ENCODE measurements around the gene HMOX2.

HMOX2 gene

DNA sequence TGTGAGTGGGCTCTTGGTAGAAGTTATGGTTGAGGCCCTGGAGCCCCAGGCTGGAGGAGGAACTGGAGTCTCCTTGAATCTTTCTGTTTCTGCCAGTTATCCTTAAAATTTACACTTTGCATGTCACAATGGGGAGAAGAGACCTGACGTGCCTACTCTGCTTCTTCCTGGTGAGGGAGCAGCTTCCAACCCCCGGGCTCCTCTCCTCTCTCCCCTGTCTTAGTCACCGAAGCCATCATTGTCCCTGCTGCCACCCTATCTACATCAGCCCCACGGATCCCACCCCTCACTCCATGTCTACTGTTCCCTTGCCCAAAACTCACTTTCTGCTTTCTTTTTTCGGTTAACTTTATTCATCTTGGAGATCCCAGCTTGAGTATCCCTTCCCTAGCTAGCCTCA lies 32.9 kb upstream of the HMOX2 start:
- Histone ChIP-seq H3K9me3 (ENCODE audit: control insufficient read depth in 2 of 2, low read length in 2 of 2) (no peaks in the 10 kb centered on the region), H3K27ac (ENCODE audit: low read depth in 2 of 2, low read length in 2 of 2) (no peak overlapping the region), H3K36me3 (ENCODE audit: control insufficient read depth in 2 of 2, insufficient read depth in 2 of 2, low read length in 2 of 2) (peaks cover 63 to 70% of the 10 kb centered on the region in 2 donors), H3K4me1 (ENCODE audit: control insufficient read depth in 2 of 2, insufficient read depth in 2 of 2, low read length in 2 of 2) (no peaks in the 10 kb centered on the region), H3K4me3 (ENCODE audit: low read length in 2 of 2) (no peak overlapping the region), H3K9ac (ENCODE audit: low read depth in 1 of 2, low read length in 2 of 2) (no peak overlapping the region), H3K27me3 (ENCODE audit: control insufficient read depth in 2 of 2, insufficient read depth in 2 of 2, low read length in 2 of 2) (no peaks in the 10 kb centered on the region)

DNA sequence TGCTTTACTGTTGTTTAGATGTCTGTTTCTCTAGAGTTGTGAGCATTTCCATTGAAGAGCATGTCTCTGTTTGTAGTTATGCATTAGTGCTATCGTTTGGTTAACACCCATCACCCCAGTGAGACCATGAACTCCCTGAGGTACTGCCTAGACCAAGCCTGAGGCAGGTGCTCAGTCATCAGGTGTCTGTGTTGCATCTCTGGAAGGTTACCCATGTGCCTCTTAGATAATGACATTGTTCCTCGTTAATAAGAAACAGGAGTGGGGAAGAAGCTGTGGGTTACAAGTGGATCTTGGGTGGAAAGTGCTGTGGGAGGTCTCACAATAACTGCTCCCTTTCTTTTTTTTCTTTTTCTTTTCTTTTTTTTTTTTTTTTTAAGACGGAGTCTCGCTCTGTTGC lies 32.2 kb upstream of the HMOX2 start:
- Histone ChIP-seq H3K9ac (ENCODE audit: low read depth in 1 of 2, low read length in 2 of 2) (no peak overlapping the region), H3K9me3 (ENCODE audit: control insufficient read depth in 2 of 2, low read length in 2 of 2) (no peaks in the 10 kb centered on the region), H3K27me3 (ENCODE audit: control insufficient read depth in 2 of 2, insufficient read depth in 2 of 2, low read length in 2 of 2) (no peaks in the 10 kb centered on the region), H3K36me3 (ENCODE audit: control insufficient read depth in 2 of 2, insufficient read depth in 2 of 2, low read length in 2 of 2) (peaks cover 63 to 73% of the 10 kb centered on the region in 2 donors), H3K4me1 (ENCODE audit: control insufficient read depth in 2 of 2, insufficient read depth in 2 of 2, low read length in 2 of 2) (no peaks in the 10 kb centered on the region), H3K27ac (ENCODE audit: low read depth in 2 of 2, low read length in 2 of 2) (no peak overlapping the region), H3K4me3 (ENCODE audit: low read length in 2 of 2) (no peak overlapping the region)

DNA sequence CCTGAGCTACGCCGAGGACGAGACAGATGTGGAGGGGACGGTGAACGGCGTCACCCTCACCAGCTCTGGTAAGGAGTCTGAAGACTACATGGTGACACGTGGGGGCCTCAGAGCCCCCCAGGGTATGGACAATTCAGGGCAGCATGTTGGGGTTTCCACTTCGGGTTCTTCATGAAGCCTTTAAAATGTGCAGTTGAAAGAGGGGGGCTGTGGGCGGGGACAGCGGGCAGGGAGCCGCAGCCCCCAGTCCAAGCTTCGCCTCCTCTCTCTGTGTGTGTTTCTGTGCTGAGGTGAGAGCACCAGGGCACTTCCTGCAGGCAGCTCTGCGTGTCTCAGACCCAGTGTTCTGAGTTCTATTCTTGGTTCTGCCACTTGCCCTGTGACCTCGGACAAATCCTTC lies 25.8 kb upstream of the HMOX2 start:
- Histone ChIP-seq H3K9me3 (ENCODE audit: control insufficient read depth in 2 of 2, low read length in 2 of 2) (no peaks in the 10 kb centered on the region), H3K36me3 (ENCODE audit: control insufficient read depth in 2 of 2, insufficient read depth in 2 of 2, low read length in 2 of 2) (peaks cover 58 to 69% of the 10 kb centered on the region in 2 donors), H3K27me3 (ENCODE audit: control insufficient read depth in 2 of 2, insufficient read depth in 2 of 2, low read length in 2 of 2) (no peaks in the 10 kb centered on the region), H3K4me1 (ENCODE audit: control insufficient read depth in 2 of 2, insufficient read depth in 2 of 2, low read length in 2 of 2) (no peaks in the 10 kb centered on the region), H3K4me3 (ENCODE audit: low read length in 2 of 2) (no peak overlapping the region), H3K27ac (ENCODE audit: low read depth in 2 of 2, low read length in 2 of 2) (no peak overlapping the region), H3K9ac (ENCODE audit: low read depth in 1 of 2, low read length in 2 of 2) (no peak overlapping the region)

DNA sequence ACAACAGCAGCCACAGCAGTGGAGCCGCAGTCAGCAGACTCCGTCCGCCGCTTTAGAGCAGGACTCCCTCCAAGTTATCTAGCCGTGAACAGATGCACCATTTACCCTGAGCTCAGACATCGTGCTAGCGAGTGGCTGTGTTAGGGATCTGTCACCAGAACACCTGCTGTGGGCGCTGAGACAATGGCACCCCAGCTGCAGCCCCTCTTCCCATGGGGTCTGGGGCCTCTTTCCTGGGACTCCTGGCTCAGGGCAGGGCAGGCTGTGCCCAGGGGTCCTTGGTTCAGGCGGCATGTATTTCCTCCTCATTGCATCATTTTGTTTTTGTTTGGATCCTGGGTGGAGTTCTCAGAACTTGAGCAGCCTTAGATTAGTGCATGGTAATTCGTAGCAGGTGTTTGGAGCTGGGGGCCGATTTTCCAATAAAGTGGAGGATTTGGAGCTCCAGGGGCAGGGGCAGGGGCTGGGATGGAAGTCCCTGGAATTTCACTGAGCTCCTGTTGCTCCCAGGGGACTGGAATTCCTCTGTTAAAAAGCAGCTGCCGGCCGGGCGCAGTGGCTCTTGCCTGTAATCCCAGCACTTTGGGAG lies 25.2 kb upstream of the HMOX2 start:
- Histone ChIP-seq H3K4me3 (ENCODE audit: low read length in 2 of 2) (no peak overlapping the region), H3K27me3 (ENCODE audit: control insufficient read depth in 2 of 2, insufficient read depth in 2 of 2, low read length in 2 of 2) (no peaks in the 10 kb centered on the region), H3K36me3 (ENCODE audit: control insufficient read depth in 2 of 2, insufficient read depth in 2 of 2, low read length in 2 of 2) (peaks cover 64 to 73% of the 10 kb centered on the region in 2 donors), H3K4me1 (ENCODE audit: control insufficient read depth in 2 of 2, insufficient read depth in 2 of 2, low read length in 2 of 2) (no peaks in the 10 kb centered on the region), H3K9me3 (ENCODE audit: control insufficient read depth in 2 of 2, low read length in 2 of 2) (no peaks in the 10 kb centered on the region), H3K9ac (ENCODE audit: low read depth in 1 of 2, low read length in 2 of 2) (no peak overlapping the region), H3K27ac (ENCODE audit: low read depth in 2 of 2, low read length in 2 of 2) (no peak overlapping the region)

DNA sequence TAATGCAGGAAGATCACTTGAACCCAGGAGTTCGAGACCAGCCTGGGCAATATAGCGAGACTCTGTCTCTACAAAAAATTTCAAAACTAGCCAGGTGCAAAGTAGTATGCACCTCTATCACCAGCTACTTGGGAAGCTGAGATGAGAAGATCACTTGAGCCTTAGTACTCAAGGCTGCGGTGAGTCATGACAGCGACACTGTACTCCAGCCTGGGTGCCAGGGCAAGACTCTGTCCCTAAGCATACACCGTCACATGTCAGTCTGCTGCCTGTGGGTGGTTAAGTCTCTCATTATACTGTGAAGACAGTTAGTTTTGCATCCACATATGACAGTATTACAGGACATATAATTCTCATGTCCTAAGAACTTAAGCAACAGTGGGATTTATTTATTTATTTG lies 23.5 kb upstream of the HMOX2 start:
- H3K36me3 ChIP-seq (ENCODE audit: control insufficient read depth in 2 of 2, insufficient read depth in 2 of 2, low read length in 2 of 2): peaks cover 62 to 74% of the 10 kb centered on the region in 2 donors

DNA sequence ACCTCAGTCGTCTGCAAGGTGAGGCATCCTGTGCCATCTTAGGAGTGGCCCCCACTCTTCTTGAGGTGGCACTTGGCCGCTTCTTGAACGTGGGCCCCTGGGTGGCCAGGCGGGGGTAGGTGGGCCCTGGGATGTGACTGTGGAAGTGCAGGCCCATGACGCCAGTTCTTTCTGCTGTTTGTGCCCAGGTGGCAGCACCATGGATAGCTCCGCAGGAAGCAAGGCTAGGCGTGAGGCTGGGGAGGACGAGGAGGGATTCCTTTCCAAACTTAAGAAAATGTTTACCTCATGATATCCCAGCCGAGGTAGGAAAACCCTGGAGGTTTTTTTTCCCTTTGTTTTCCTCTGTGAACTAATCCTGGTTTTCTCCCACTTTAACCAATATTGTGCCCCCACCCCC lies 21.6 kb upstream of the HMOX2 start:
- no peaks in the 10 kb centered on the region for H3K4me1 ChIP-seq (ENCODE audit: control insufficient read depth in 2 of 2, insufficient read depth in 2 of 2, low read length in 2 of 2)
- H3K9ac ChIP-seq (ENCODE audit: low read depth in 1 of 2, low read length in 2 of 2): no peak overlapping the region
- H3K9me3 ChIP-seq (ENCODE audit: control insufficient read depth in 2 of 2, low read length in 2 of 2): no peaks in the 10 kb centered on the region
- no peak overlapping the region for H3K27ac ChIP-seq (ENCODE audit: low read depth in 2 of 2, low read length in 2 of 2)
- H3K36me3 ChIP-seq (ENCODE audit: control insufficient read depth in 2 of 2, insufficient read depth in 2 of 2, low read length in 2 of 2): peaks cover 53 to 70% of the 10 kb centered on the region in 2 donors
- H3K27me3 ChIP-seq (ENCODE audit: control insufficient read depth in 2 of 2, insufficient read depth in 2 of 2, low read length in 2 of 2): no peaks in the 10 kb centered on the region
- no peak overlapping the region for H3K4me3 ChIP-seq (ENCODE audit: low read length in 2 of 2)

More for the DNA sequence above, 23.5 kb upstream of the HMOX2 start:
- no peak overlapping the region for H3K9ac ChIP-seq (ENCODE audit: low read depth in 1 of 2, low read length in 2 of 2)
- no peaks in the 10 kb centered on the region for H3K4me1 ChIP-seq (ENCODE audit: control insufficient read depth in 2 of 2, insufficient read depth in 2 of 2, low read length in 2 of 2)
- H3K4me3 ChIP-seq (ENCODE audit: low read length in 2 of 2): no peak overlapping the region
- H3K27ac ChIP-seq (ENCODE audit: low read depth in 2 of 2, low read length in 2 of 2): no peak overlapping the region
- H3K27me3 ChIP-seq (ENCODE audit: control insufficient read depth in 2 of 2, insufficient read depth in 2 of 2, low read length in 2 of 2): no peaks in the 10 kb centered on the region
- no peaks in the 10 kb centered on the region for H3K9me3 ChIP-seq (ENCODE audit: control insufficient read depth in 2 of 2, low read length in 2 of 2)

DNA sequence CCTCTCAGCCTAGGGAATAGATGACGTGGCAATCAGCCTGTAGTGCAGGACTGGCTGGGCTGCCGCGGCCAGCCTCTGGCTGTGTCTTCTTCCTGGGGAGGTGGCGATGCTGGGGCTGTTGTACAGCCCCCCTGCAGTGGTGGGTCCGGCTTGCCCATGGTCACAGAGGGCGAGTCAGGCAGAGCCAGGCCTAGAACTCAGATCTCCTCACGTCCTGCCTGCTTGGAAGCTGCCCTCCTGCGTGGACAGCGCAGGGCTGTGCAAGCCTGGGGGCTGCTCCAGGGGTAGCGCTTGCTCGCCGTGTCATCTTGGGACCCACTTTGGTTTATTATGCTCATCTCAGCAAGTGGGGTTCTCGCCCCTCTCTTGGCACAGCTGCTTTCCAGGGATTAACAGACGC lies 21.1 kb upstream of the HMOX2 start:
- Histone ChIP-seq H3K4me3 (ENCODE audit: low read length in 2 of 2) (no peak overlapping the region), H3K9me3 (ENCODE audit: control insufficient read depth in 2 of 2, low read length in 2 of 2) (no peaks in the 10 kb centered on the region), H3K27ac (ENCODE audit: low read depth in 2 of 2, low read length in 2 of 2) (no peak overlapping the region), H3K36me3 (ENCODE audit: control insufficient read depth in 2 of 2, insufficient read depth in 2 of 2, low read length in 2 of 2) (peaks cover 51 to 67% of the 10 kb centered on the region in 2 donors), H3K9ac (ENCODE audit: low read depth in 1 of 2, low read length in 2 of 2) (no peak overlapping the region), H3K4me1 (ENCODE audit: control insufficient read depth in 2 of 2, insufficient read depth in 2 of 2, low read length in 2 of 2) (no peaks in the 10 kb centered on the region), H3K27me3 (ENCODE audit: control insufficient read depth in 2 of 2, insufficient read depth in 2 of 2, low read length in 2 of 2) (no peaks in the 10 kb centered on the region)

DNA sequence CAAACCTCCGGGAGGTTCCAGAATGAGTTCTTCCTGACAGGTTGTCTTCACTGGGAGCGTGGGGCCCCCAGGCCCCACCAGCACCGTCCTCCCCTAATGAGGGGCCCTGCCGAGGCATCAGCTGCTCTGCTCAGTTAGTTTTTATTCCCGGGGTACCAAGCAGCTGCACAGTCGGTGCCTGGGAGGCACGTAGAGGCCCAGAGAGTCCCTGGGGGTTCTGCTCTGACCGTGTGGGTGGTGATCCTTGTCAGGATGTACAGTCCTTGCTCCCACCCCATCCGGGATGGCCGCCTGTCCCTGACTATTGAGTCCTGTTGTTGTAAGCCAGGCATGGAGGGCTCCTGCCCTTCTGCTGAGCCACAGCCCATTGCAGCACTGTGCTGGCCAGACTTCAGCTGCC lies 20.2 kb upstream of the HMOX2 start:
- no peaks in the 10 kb centered on the region for H3K27me3 ChIP-seq (ENCODE audit: control insufficient read depth in 2 of 2, insufficient read depth in 2 of 2, low read length in 2 of 2)
- H3K4me3 ChIP-seq (ENCODE audit: low read length in 2 of 2): no peak overlapping the region
- no peak overlapping the region for H3K9ac ChIP-seq (ENCODE audit: low read depth in 1 of 2, low read length in 2 of 2)
- H3K36me3 ChIP-seq (ENCODE audit: control insufficient read depth in 2 of 2, insufficient read depth in 2 of 2, low read length in 2 of 2): peaks cover 45 to 60% of the 10 kb centered on the region in 2 donors
- H3K27ac ChIP-seq (ENCODE audit: low read depth in 2 of 2, low read length in 2 of 2): no peak overlapping the region
- no peaks in the 10 kb centered on the region for H3K4me1 ChIP-seq (ENCODE audit: control insufficient read depth in 2 of 2, insufficient read depth in 2 of 2, low read length in 2 of 2)
- H3K9me3 ChIP-seq (ENCODE audit: control insufficient read depth in 2 of 2, low read length in 2 of 2): no peaks in the 10 kb centered on the region

DNA sequence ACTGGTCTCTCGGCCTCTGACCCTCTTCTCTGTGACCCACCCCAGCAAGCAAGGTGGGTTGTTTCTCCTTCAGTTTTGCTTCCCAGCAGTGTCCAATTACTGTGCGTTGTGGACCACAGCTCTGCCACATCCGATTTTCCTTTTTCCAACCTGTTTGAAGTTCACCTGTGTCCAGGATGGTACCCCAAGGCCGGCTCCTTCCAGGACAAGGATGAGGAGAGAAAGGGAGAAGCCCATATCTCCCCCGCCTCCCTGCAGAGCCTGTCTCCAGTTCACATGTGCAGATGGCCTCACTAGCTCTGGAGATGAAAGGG lies 15.3 kb upstream of the HMOX2 start:
- Histone ChIP-seq H3K4me1 (ENCODE audit: control insufficient read depth in 2 of 2, insufficient read depth in 2 of 2, low read length in 2 of 2) (no peaks in the 10 kb centered on the region), H3K36me3 (ENCODE audit: control insufficient read depth in 2 of 2, insufficient read depth in 2 of 2, low read length in 2 of 2) (peaks cover 38 to 43% of the 10 kb centered on the region in 2 donors), H3K4me3 (ENCODE audit: low read length in 2 of 2) (no peak overlapping the region), H3K27ac (ENCODE audit: low read depth in 2 of 2, low read length in 2 of 2) (no peak overlapping the region), H3K9me3 (ENCODE audit: control insufficient read depth in 2 of 2, low read length in 2 of 2) (no peaks in the 10 kb centered on the region), H3K9ac (ENCODE audit: low read depth in 1 of 2, low read length in 2 of 2) (no peak overlapping the region), H3K27me3 (ENCODE audit: control insufficient read depth in 2 of 2, insufficient read depth in 2 of 2, low read length in 2 of 2) (no peaks in the 10 kb centered on the region)

DNA sequence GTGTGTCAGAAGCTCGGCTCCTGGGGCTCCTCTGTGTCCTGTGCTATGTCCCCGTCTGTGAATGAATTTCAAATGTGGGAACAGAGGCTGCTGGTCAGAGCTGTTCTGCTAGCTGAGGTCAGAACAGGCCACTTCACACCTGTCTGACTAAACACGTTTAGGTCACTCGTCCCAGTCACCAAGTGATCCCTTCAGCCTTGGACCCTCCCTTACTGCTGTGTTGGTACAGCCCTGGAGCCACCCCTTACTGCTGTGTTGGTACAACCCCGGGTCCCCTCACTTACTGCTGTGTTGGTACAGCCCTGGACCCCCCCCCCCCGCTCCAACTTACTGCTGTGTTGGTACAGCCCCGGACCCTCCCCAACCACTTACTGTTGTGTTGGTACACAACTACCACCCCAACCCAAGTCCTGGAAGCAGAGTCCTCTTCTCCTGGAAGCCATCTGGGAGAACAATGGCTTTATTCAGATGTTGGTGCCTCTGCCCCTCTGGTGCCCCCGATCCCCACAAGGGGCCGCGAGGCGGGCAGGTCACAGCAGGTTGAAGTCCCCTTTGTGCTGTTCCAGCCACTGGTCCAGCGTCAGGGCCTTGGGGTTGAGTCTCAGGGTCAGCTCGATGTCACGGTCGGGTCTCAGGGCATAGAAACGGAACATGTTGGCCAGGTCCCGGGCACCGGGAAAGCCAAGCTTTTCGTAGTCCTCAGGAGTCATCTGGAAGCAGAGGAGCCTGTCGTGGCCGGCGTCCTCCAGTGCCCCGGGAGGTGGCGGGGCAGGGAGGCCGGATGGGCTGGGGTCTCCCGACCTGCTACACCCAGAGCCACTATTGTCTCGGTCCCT lies 14.7 kb upstream of the HMOX2 start:
- Histone ChIP-seq H3K9ac (ENCODE audit: low read depth in 1 of 2, low read length in 2 of 2) (no peak overlapping the region), H3K4me1 (ENCODE audit: control insufficient read depth in 2 of 2, insufficient read depth in 2 of 2, low read length in 2 of 2) (no peaks in the 10 kb centered on the region), H3K27ac (ENCODE audit: low read depth in 2 of 2, low read length in 2 of 2) (no peak overlapping the region), H3K27me3 (ENCODE audit: control insufficient read depth in 2 of 2, insufficient read depth in 2 of 2, low read length in 2 of 2) (no peaks in the 10 kb centered on the region), H3K4me3 (ENCODE audit: low read length in 2 of 2) (no peak overlapping the region), H3K9me3 (ENCODE audit: control insufficient read depth in 2 of 2, low read length in 2 of 2) (no peaks in the 10 kb centered on the region), H3K36me3 (ENCODE audit: control insufficient read depth in 2 of 2, insufficient read depth in 2 of 2, low read length in 2 of 2) (peaks cover 32 to 42% of the 10 kb centered on the region in 2 donors)

All from mucosa of rectum (tissue), 2 donors.